SK-N-SH treated with all-trans-retinoic acid at 6 μM for 48 hours (cell line): ENCODE data around the gene SEMA5A.

Experiments used
- ATAC-seq: fragments of 200-7000 bp; cut with Tn5 transposase; 3 replicates; pipeline ENCODE4 v1.9.1; 2020; ENCODE audit warnings: mild to moderate bottlenecking, moderate library complexity
- ARNTL ChIP-seq: fragments of 450-650 bp; formaldehyde crosslinking; IDR thresholded peaks from 2 replicates; pipeline ENCODE4 v1.5.0; 2020; ENCODE audit warnings: low read depth, mild to moderate bottlenecking, moderate library complexity, borderline replicate concordance
- BACH2 ChIP-seq: fragments of 250-450 bp; sonication (Bioruptor Pico); IDR thresholded peaks from 2 replicates; pipeline ENCODE4 v1.9.0; 2021; ENCODE audit warnings: mild to moderate bottlenecking, borderline replicate concordance
- CSDC2 ChIP-seq: fragments of 250-450 bp; sonication (Bioruptor Pico); IDR thresholded peaks from 2 replicates; pipeline ENCODE4 v1.5.0; 2020; ENCODE audit warnings: mild to moderate bottlenecking, moderate library complexity
- ESRRG ChIP-seq: fragments of 250-450 bp; sonication (Bioruptor Pico); IDR thresholded peaks from 2 replicates; pipeline ENCODE4 v1.6.1; 2021; ENCODE audit warnings: mild to moderate bottlenecking
- ISL1 ChIP-seq: fragments of 250-450 bp; sonication (Bioruptor Pico); IDR thresholded peaks from 2 replicates; pipeline ENCODE4 v2.1.2; 2022; ENCODE audit warnings: mild to moderate bottlenecking, moderate library complexity
- OSR1 ChIP-seq: fragments of 250-450 bp; sonication (Bioruptor Pico); IDR thresholded peaks from 2 replicates; pipeline ENCODE4 v1.8.0; 2022; ENCODE audit warnings: moderate library complexity, mild to moderate bottlenecking, inconsistent platforms
- PPARA ChIP-seq: fragments of 250-450 bp; sonication (Bioruptor Pico); IDR thresholded peaks from 2 replicates; pipeline ENCODE4 v1.5.0; 2020; ENCODE audit warnings: mild to moderate bottlenecking, borderline replicate concordance
- RARB ChIP-seq: fragments of 250-450 bp; sonication (Bioruptor Pico); IDR thresholded peaks from 2 replicates; pipeline ENCODE4 v1.8.0; 2021; ENCODE audit warnings: mild to moderate bottlenecking, moderate library complexity
- SNAI2 ChIP-seq: fragments of 250-450 bp; sonication (Bioruptor Pico); IDR thresholded peaks from 2 replicates; pipeline ENCODE4 v1.5.0; 2020; ENCODE audit warnings: mild to moderate bottlenecking, moderate library complexity
- TCF4 ChIP-seq: fragments of 250-450 bp; sonication (Bioruptor Pico); IDR thresholded peaks from 2 replicates; pipeline ENCODE4 v1.8.0; 2021; ENCODE audit warnings: mild to moderate bottlenecking, moderate library complexity, borderline replicate concordance
- TOX ChIP-seq: fragments of 250-450 bp; sonication (Bioruptor Pico); IDR thresholded peaks from 2 replicates; pipeline ENCODE4 v1.8.0; 2021; ENCODE audit warnings: mild to moderate bottlenecking, moderate library complexity, borderline replicate concordance
- ZC3H10 ChIP-seq: fragments of 250-450 bp; sonication (Bioruptor Pico); IDR thresholded peaks from 2 replicates; pipeline ENCODE4 v1.5.1; 2021; ENCODE audit warnings: mild to moderate bottlenecking, moderate library complexity
- ZFP3 ChIP-seq: fragments of 250-450 bp; sonication (Bioruptor Pico); IDR thresholded peaks from 2 replicates; pipeline ENCODE4 v1.5.0; 2020; ENCODE audit warnings: mild to moderate bottlenecking, moderate library complexity
- ZNF70 ChIP-seq: fragments of 450-650 bp; formaldehyde crosslinking; IDR thresholded peaks from 2 replicates; pipeline ENCODE4 v1.5.0; 2020; ENCODE audit warnings: mild to moderate bottlenecking, moderate library complexity
- ZNF8 ChIP-seq: fragments of 450-650 bp; formaldehyde crosslinking; IDR thresholded peaks from 2 replicates; pipeline ENCODE4 v1.5.0; 2020; ENCODE audit warnings: mild to moderate bottlenecking, moderate library complexity
- TF ChIP-seq, protein P1 (sequence below): fragments of 250-450 bp; sonication (Bioruptor Pico); IDR thresholded peaks from 2 replicates; pipeline ENCODE4 v1.8.0; 2021; ENCODE audit warnings: low read depth, mild to moderate bottlenecking, moderate library complexity, borderline replicate concordance
- TF ChIP-seq, protein P2 (sequence below): fragments of 250-450 bp; sonication (Bioruptor Pico); IDR thresholded peaks from 2 replicates; pipeline ENCODE4 v1.5.0; 2020; ENCODE audit warnings: mild to moderate bottlenecking, moderate library complexity
- TF ChIP-seq, protein P3 (sequence below): fragments of 250-450 bp; sonication (Bioruptor Pico); IDR thresholded peaks from 2 replicates; pipeline ENCODE4 v1.5.1; 2021; ENCODE audit warnings: mild to moderate bottlenecking, moderate library complexity
- TF ChIP-seq, protein P4 (sequence below): fragments of 250-450 bp; sonication (Bioruptor Pico); IDR thresholded peaks from 2 replicates; pipeline ENCODE4 v1.5.1; 2020; ENCODE audit warnings: low read depth, mild to moderate bottlenecking, moderate library complexity

Gene SEMA5A

DNA sequence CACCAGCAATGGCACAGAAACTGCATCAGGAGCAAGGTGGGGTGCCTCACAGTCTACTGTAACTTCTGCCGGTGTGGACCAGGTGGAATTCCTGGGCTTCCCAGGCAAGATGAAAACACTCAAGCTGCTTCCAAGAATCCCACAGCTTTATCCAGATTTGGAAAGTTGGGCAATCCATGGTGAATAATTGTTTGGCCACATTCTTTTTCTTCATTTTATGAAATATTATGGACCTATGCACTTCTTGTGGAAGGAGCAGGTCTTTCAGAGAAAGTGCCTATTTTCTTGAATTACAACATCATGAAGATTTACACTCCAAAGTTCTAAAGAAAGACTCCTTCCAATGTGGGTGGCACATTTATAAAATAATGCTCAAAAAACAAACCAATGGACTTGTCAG, 503.6 kb downstream of the SEMA5A start:
- ATAC-seq: no peak
- no peak for TF ChIP-seq ISL1 (CRISPR knock-in tag)
- TF ChIP-seq TOX (CRISPR knock-in tag): no peak
- TF ChIP-seq, protein P1, sequence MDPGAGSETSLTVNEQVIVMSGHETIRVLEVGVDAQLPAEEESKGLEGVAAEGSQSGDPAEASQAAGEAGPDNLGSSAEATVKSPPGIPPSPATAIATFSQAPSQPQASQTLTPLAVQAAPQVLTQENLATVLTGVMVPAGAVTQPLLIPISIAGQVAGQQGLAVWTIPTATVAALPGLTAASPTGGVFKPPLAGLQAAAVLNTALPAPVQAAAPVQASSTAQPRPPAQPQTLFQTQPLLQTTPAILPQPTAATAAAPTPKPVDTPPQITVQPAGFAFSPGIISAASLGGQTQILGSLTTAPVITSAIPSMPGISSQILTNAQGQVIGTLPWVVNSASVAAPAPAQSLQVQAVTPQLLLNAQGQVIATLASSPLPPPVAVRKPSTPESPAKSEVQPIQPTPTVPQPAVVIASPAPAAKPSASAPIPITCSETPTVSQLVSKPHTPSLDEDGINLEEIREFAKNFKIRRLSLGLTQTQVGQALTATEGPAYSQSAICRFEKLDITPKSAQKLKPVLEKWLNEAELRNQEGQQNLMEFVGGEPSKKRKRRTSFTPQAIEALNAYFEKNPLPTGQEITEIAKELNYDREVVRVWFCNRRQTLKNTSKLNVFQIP (CRISPR knock-in tag): no peak
- no peak for TF ChIP-seq ZC3H10 (CRISPR knock-in tag)
- TF ChIP-seq RARB: no peak
- no peak for TF ChIP-seq OSR1 (CRISPR knock-in tag)
- TF ChIP-seq ARNTL (CRISPR knock-in tag): no peak
- TF ChIP-seq BACH2 (CRISPR knock-in tag): no peak

DNA sequence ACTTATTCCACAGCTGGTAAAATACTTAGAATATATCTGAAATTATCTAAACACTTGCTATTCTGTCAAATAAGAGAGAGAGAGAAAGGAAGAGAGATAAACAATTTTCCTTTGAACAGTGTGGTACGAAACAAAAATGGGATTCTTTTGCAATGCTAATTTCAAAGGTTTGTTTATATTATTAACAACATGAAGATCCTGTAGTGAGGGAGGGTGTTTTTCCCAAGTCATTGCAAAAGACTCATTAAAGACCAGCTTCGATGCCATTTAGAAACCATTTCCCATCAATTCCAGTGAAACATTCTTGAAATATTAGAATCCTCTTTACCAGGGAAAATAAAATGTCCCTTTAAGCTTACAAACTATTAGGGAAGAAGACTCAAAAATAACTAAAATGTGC, 505.4 kb downstream of the SEMA5A start:
- ATAC-seq: no peak
- no peak for TF ChIP-seq TOX (CRISPR knock-in tag)
- no peak for TF ChIP-seq ZNF70 (CRISPR knock-in tag)

DNA sequence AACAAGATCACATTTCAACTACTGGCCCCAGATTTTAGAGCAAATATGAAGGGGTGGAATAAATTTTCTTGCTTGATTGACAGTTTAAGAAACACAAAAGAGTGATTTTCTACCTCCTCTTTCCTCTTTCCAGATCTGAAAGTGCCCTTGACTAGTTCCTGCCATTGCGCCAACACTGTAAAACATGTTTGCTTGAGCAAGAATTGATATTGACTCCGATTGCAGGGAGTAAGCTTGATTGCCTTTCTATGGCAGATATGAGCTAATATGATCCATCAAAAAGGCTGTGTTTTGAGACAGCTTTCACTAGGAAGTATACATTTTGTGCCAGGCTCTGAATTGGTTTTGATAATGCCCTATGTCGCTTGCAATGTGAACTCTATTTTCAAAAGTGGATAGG, 508.8 kb downstream of the SEMA5A start:
- no peak for ATAC-seq
- TF ChIP-seq ESRRG (CRISPR knock-in tag) (no peak), BACH2 (CRISPR knock-in tag) (no peak), ZNF70 (CRISPR knock-in tag) (no peak)
- TF ChIP-seq, all 23 proteins: peak for 0

DNA sequence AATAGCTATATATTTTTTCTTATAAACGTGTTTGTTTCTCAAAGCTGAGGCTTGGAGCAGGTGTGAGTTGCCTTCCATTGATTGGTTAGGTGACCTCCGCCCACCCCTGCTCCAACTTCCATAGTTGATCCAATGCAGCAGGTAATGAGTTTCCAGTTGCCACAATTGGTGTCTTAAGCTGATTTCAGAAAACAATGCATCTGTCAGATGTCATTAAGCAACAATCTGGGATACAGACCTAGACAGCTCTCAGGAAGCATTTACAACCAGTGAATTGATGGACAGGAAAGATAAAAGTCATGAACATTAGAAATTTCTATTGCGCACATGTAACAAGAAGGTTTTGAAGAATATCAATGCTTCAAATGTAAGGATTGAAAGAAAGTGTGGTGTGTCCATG, 510.5 kb downstream of the SEMA5A start:
- TF ChIP-seq SNAI2 (CRISPR knock-in tag) (no peak), ZNF8 (CRISPR knock-in tag) (no peak), PPARA (CRISPR knock-in tag) (no peak), ZNF70 (CRISPR knock-in tag) (no peak), CSDC2 (CRISPR knock-in tag) (no peak), TCF4 (CRISPR knock-in tag) (no peak), ZFP3 (no peak), BACH2 (CRISPR knock-in tag) (no peak)
- TF ChIP-seq, protein P2, sequence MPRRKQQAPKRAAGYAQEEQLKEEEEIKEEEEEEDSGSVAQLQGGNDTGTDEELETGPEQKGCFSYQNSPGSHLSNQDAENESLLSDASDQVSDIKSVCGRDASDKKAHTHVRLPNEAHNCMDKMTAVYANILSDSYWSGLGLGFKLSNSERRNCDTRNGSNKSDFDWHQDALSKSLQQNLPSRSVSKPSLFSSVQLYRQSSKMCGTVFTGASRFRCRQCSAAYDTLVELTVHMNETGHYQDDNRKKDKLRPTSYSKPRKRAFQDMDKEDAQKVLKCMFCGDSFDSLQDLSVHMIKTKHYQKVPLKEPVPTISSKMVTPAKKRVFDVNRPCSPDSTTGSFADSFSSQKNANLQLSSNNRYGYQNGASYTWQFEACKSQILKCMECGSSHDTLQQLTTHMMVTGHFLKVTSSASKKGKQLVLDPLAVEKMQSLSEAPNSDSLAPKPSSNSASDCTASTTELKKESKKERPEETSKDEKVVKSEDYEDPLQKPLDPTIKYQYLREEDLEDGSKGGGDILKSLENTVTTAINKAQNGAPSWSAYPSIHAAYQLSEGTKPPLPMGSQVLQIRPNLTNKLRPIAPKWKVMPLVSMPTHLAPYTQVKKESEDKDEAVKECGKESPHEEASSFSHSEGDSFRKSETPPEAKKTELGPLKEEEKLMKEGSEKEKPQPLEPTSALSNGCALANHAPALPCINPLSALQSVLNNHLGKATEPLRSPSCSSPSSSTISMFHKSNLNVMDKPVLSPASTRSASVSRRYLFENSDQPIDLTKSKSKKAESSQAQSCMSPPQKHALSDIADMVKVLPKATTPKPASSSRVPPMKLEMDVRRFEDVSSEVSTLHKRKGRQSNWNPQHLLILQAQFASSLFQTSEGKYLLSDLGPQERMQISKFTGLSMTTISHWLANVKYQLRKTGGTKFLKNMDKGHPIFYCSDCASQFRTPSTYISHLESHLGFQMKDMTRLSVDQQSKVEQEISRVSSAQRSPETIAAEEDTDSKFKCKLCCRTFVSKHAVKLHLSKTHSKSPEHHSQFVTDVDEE (CRISPR knock-in tag): no peak
- TF ChIP-seq, protein P3, sequence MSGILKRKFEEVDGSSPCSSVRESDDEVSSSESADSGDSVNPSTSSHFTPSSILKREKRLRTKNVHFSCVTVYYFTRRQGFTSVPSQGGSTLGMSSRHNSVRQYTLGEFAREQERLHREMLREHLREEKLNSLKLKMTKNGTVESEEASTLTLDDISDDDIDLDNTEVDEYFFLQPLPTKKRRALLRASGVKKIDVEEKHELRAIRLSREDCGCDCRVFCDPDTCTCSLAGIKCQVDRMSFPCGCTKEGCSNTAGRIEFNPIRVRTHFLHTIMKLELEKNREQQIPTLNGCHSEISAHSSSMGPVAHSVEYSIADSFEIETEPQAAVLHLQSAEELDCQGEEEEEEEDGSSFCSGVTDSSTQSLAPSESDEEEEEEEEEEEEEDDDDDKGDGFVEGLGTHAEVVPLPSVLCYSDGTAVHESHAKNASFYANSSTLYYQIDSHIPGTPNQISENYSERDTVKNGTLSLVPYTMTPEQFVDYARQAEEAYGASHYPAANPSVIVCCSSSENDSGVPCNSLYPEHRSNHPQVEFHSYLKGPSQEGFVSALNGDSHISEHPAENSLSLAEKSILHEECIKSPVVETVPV: no peak
- no peak for ATAC-seq

DNA sequence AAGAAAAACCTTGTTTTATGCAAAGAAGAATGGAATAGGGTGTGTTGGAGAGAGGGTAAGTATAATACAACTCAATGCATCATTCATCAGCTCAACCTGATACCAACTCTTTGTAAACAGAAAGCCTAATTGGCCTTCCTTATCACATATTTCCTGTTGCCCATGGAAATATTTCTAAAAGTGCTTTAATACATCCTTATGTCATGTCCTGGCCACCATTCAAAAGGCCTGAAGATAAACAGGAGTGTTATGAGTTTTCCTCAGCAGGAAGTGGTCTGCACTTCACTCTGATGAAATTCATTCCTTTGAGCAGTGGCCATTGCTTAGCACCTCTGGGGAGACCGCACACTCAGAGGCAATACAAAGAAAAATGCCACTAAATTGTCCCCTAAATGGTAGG, 511.2 kb downstream of the SEMA5A start:
- peak; percentile 45 for ATAC-seq
- TF ChIP-seq ISL1 (CRISPR knock-in tag) (peak; percentile 89), ZNF8 (CRISPR knock-in tag) (no peak), OSR1 (CRISPR knock-in tag) (no peak)
- TF ChIP-seq, protein P4, sequence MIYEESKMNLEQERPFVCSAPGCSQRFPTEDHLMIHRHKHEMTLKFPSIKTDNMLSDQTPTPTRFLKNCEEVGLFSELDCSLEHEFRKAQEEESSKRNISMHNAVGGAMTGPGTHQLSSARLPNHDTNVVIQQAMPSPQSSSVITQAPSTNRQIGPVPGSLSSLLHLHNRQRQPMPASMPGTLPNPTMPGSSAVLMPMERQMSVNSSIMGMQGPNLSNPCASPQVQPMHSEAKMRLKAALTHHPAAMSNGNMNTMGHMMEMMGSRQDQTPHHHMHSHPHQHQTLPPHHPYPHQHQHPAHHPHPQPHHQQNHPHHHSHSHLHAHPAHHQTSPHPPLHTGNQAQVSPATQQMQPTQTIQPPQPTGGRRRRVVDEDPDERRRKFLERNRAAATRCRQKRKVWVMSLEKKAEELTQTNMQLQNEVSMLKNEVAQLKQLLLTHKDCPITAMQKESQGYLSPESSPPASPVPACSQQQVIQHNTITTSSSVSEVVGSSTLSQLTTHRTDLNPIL (CRISPR knock-in tag): no peak

DNA sequence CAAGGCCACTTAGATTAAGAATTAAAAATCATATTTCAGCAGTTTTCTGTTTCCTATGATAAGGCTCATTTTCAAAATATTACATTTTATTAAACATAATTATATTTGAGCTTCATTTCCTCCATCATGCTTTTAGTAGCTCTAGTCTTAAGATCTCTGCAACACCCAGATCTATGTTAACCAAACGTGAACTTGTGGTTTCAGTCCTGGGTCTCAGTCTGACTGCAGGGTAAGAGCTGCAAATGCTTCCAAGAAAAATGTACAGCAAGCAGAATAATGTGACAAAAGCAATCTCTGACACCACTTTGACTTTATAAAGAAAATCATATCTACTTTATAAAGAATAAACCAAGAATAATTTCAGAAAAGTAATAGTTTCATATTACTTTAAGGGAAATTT, 512.4 kb downstream of the SEMA5A start:
- ATAC-seq: no peak
- no peak for TF ChIP-seq ZNF70 (CRISPR knock-in tag)
- TF ChIP-seq SNAI2 (CRISPR knock-in tag): no peak
- TF ChIP-seq ESRRG (CRISPR knock-in tag): no peak
